ENCODE measurements around the gene GSTM1.
"Not testable (repeated sequence)": the region's sequence is repeated elsewhere in the genome, so short reads cannot be mapped to it uniquely, and the experiment has no call there.

GSTM1 gene

DNA sequence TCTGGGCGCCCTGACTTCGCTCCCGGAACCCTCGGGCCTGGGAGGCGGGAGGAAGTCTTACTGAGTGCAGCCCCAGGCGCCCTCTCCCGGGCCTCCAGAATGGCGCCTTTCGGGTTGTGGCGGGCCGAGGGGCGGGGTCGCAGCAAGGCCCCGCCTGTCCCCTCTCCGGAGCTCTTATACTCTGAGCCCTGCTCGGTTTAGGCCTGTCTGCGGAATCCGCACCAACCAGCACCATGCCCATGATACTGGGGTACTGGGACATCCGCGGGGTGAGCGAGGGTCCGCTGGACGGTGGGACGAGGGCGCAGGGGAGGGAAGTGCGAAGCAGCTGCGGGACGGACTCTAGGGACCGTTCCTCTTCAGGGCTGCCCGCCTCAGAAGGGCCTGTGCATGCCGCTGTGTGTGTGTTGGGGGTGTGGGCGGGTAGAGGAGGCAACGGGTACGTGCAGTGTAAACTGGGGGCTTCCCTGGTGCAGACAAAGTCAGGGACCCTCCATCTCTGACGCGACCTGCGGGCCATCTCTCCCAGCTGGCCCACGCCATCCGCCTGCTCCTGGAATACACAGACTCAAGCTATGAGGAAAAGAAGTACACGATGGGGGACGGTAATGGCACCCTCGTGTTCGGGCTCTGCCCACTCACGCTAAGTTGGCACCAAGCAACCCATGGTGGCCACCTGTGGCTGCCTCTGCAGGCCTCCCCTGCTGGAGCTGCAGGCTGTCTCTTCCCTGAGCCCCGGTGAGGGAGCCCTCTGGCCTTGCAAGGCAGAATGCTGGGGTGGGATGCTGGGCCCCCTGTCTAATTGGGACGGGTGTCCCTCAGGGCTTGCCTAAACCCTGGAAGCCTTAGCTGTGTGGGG is at the start of gene GSTM1:
TSS of gene GSTM1 (plus strand) at position 177 of the 859 bp plus-strand sequence. CDS start at position 234, 57 bp downstream.
- no peak for DNase-seq

DNA sequence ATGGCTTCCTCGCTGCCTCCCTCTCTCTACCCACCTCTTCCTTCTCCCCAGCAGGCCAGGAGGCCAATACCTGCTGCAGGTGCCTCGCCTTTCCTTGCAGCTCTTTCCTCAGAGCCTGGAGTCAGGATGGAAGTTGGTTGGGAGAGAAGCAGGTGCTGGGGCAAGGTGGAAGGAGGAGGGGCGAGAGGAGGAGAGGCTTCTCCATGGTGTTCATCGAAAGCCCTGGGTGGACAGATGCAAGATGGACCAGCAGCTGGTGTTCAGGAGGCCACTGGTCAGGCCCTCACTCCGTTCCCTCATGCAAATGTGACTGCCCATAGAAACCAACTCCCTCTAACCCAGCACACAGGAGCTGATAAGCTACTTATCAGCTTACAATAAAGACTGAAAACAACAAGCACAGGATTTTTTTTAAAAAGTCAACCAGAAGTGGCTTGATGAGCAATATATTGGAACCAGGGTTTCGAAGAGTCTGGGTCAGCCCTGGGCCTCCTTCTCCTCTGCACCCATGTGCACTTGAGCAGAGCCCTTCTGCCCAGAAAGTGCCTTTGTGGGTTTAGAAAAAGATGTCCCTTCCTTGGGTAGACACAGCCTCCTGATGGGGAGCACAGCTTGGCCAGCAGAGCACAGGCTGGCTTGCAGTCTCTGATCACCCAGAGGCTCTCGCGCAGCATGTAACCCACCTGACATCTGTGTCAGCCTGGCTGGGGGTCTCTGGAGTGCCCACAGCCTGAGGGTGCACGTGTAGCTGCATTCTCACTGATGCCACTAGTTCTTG is 48.4 kb upstream of the GSTM1 start:
- DNase-seq, result no peak

DNA sequence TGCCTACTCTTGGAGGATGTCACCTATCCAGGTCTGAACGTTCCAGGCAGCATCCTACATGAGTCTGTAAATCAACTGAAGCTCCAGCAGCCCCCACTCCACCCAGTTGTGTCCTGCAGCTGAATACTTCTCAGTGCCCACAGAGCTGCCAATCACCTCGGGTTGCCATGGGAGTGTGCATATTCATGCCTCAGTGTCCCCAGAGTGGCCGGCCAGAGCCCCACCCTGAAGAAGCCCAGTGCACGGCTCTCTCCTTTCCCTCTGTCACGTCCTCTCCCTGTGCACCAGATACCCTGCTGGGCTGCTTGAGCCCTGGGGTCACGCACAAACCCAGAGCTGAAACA is 47.8 kb upstream of the GSTM1 start:
- no peak for DNase-seq

DNA sequence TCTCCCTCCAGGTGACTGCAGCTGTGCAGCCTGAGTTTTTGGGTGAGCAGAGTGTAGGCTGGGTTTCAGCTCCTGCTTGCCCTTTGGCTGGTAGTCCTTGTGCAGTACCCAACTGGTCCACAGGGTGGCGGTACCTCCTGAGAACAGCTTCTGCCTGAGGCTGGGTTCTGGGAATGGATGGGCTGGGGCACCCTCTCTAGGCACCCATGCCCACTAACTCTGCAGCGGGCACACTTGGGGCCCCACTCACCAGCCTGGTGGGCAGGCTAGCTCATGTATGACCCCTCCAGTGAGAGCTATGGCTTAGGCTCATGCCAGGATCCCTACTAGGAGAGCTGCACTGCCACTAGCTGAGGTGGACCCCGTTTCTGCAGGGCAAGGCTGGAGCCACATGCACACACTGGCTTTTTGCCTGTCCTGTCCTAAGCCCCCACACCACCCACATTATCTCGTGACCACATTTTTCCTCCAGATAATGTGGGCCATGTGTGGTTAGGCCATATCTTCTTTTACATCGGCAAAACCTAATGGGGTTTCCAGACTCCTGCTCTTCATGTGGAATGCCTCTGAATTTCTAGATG is 47.2 kb upstream of the GSTM1 start:
- peak; percentile 9 for DNase-seq

DNA sequence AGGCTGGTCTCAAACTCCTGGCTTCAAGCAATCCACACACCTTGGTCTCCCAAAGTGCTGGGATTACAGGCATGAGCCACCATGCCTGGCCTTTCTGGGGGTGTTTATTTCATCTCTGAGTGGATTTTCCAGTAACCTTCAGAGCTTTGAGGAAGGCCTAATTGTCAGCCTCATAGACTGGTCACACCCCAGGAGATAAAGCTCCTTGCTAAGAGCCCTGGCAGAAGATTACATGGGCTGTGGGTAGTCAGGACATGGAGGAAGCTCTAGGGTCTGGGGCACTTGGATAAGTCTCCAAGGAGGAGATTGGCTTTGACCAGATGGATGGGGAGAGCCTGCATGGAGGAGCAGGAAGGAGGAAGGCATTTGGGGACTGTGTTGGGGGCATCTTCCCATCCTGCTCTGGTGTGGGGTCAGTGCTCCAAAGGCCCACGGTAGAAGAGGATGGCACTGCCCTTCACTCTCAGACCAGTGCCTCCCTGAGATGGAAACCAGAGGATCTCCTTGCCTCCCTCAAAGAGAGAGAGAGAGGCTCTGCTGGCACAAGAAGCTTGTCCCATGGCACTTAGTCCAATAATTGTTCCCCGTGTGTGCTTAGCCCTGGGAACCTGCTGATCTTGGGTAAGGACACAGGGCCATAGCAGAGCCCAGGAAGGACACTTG is 46.4 kb upstream of the GSTM1 start:
- no peak for DNase-seq

DNA sequence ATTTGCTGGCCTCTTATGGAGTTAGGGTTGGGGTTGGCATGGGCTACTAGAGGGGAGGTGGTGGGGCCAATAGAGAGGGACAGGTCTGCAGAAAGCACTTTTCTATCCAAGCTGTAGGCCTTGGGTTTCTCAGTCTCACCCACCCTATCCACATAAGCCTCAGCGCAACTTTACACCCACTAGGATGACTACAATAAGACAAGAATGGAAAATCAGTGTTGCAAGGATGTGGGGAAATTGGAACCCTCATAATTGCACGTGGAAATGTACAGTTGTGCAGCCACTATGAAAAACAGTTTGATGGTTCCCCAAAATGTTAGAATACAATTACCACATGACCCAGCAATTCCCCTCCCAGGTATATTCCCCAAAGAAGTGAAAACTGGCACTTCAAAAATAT is 45.8 kb upstream of the GSTM1 start:
- no peak for DNase-seq

DNA sequence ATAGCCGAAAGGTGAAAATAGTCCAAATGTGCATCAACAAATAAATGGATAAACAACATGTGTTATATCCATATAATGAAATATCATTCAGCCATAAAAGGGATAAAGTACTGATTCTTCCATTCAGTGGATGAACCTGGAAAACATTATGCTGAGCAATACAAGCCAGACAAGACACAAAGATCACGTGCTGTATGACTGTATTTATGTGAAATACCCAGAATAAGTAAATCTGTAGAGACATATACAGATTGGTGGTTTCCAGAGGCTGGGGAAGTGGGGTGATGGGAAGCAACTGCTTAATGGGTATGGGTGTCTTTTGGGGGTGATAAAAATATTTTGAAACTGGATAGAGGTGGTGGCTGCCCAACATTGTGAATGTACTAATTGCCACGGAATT is 45.0 kb upstream of the GSTM1 start:
- no peak for DNase-seq

DNA sequence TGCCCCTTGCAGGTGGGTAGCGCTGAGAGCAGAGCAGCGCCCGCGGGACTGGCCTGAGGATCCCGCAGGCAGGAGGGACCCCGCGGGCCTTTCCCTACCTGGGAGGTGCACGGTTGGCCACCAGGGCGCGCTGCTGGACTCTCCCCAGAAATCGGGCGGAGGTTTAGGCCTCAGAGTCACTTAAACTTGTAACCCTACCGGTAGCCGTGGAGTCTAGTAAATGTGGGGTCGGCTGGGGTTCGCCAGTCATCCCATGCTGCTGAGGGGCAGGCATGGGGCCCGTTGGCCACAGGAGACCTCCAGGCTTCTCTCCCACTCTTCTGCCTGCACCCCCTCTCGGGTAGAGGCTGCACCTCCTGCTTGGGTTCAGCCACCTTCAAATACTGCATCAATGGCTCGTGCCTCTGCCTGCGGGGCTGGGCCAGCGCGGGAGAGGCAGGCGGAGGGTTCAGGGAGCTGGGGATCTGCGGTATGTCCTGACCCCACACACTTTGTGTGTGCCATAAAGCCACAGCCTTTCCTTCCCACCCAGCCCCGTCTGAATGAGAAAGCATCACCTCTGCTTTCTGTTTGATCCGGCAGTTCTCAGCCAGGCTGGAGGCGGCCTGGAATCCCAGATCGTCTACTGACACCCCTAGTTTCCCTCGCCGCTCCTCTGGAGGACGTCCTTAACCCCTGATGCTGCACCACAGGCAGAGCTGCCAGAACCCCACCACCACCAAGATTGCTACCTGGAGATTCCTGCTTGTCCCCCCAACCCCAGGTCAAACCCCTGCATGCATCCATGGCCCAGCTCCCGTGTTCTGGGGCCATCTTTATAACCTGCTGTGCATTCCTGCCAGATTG is 44.0 kb upstream of the GSTM1 start:
- DNase-seq, result peak; percentile 63

DNA sequence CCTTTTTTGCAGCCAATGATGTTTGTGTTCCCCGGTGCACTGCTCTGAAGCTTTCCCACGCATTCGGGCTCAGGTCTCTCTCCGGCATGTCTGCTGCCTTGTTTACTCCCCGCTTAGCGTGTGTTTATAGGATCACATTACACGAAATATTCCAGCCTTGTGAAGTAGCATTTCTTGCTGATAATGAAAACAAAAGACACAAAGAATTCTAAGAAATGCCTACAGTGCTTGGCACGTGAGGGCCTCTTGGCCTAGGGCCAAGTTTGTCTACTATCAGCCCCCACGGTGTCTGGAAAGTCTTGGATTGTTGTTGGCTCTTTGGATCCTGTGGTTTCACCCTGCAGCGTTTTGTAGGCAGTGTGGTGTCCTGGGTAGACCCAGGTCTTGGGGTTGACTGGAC is 42.9 kb upstream of the GSTM1 start:
- no peak for DNase-seq

DNA sequence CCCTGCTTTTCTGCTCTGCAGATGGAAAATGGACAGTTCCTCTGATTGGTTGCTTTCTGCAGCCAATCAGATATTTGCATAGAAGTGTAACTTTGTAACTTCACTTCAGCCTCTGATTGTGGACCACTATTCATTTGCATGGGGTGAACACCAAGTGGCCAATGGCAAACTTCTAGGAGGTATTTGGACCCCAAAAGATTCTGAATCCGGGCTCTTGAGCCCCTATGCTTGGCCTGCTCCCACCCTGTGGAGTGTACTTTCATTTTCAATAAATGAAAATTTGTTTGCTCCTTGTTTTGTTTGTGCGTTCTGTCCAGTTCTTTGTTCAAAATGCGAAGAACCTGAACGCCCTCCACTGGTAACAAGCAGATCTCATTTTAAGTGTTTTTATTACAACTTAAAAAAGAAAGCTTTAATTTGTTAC is 38.1 kb upstream of the GSTM1 start:
- DNase-seq, result no peak

DNA sequence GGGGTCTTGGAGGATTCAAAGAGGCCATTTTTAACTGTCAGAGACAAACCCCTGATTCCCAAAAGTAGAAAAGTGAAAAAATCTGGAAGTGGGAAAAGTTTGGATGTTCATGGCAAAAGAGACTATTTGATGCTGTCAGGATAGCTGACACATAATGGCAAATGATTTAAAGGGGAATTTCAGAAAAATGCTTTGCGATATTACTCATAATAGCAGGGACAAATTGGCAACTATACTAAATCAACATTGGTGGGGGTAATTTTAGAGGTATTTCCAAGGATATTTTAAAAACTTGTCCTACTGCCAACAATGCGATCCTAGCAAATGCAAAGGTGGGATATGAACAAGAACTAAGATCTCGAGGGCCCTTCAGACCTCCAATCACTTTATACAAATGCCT is 37.0 kb upstream of the GSTM1 start:
- DNase-seq, result no peak

DNA sequence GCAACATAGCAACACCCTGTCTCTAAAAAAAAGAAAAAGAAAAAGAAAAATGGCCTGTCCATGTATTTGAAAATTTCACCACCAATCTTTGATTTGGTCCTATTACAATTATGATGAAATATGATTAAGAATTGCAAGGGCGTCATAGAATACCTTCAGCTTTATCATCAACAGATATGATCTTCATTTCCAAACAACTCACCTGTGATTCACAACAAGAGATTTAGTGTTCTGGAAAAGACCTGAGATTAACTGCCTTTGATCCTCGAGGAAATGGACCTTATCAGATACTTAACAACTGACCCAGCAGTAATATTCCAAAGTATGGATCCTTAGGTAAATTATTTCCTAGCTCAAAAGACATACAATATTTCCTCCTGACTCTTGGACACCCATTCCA is 35.2 kb upstream of the GSTM1 start:
- no peak for DNase-seq

DNA sequence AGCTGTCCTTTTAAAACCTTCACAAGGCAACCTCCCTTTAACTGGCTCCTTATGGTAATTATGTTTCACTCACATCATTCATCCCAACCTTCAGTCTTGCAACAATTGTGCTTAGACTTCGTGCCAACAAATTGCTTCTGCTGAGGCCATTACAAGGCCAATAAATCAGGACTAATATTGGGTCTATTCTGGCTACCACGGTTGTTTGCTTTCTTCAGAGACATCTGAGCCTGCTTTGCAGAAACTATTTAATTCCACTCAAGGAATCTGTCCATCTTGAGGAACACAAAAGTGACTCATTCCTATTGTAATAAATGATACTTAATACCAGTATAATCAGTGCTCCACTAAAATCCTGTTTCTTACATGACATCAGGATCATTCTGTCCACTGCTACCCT is 34.3 kb upstream of the GSTM1 start:
- DNase-seq, result no peak

DNA sequence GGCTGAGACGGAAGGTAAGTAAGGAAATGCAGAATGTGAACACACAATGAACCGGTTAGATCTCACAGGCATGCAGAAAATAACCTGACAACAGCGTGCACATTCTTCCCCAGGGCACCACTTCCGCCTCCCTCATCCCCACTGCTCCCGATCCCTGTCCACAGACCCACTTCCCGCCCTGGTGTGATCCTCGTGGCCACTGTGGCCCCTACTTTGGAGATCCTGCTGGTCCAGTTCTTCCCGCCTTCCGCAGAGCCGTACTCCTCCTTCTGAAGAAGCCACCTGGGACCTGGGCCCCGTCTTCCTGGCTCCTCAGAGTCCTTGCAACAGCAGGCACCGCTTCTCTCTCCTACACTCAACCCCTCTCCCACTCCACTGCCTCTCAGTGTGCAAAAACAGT is 33.1 kb upstream of the GSTM1 start:
- no peak for DNase-seq

DNA sequence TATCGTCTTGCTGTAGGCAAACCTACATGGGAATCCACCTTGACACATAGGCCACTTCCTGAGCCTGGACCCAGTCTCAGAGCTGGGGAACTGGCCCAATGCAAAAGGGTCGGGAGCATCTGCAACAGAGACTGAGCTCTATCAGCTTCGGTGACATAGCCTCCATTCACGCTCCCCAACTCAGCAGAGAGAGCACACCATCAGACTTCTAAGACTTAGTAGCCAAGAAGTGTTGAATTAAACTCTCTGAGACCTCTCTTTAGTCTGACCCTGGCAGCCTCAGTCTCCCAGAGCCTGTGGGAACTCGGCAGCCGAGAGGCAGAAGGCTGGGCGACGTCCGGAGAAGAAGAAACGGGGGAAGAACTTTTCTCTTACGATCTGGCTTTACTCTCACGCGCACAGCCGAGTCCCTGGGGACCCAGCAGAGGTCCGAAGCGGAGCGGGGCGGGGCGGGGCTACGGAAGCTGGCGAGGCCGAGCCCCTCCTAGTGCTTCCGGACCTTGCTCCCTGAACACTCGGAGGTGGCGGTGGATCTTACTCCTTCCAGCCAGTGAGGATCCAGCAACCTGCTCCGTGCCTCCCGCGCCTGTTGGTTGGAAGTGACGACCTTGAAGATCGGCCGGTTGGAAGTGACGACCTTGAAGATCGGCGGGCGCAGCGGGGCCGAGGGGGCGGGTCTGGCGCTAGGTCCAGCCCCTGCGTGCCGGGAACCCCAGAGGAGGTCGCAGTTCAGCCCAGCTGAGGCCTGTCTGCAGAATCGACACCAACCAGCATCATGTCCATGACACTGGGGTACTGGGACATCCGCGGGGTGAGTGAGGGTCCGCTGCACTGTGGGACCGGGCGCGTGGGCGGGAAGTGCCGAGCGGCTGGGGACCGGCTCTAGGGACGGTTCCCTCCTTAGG is 31.8 kb upstream of the GSTM1 start, which contains the start of gene GSTM4:
TSS of gene GSTM4 (plus strand) at position 485 of the 905 bp plus-strand sequence. CDS start at position 776, 291 bp downstream.
- DNase-seq, result peak; percentile 38

DNA sequence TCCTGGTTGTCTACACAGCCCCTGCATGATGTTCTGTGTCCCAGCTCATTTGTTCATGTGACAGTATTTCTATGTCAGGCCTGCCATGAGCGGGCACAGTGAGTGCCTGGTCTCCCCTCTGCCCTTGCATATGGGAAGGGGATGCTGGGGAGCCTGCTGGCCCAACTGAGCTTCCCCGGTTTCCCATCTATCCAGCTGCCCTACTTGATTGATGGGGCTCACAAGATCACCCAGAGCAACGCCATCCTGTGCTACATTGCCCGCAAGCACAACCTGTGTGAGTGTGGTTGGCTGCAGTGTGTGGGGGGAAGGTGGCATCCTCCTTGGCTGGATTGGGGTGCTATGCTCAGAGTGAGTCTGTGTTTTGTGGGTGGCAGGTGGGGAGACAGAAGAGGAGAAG is 30.2 kb upstream of the GSTM1 start:
- no peak for DNase-seq

DNA sequence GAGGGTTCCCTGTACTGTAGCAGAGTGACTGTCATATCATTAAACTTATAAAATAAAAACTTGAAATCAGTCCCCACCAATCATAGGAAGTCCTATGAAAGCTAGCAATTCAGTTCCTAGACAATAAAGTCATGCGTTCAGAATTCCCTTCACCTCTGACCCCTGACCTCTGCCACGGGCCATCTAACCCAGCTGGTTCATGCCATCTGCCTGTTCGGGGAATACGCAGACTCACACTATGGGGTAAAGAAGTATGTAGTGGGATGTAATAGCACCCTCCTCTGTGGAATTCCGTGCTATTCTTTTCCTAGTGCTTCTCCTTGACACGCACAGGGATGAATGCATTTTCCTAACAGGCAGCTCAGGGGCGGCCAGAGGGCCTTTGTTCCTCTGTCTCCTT is 29.6 kb upstream of the GSTM1 start:
- DNase-seq, result no peak

DNA sequence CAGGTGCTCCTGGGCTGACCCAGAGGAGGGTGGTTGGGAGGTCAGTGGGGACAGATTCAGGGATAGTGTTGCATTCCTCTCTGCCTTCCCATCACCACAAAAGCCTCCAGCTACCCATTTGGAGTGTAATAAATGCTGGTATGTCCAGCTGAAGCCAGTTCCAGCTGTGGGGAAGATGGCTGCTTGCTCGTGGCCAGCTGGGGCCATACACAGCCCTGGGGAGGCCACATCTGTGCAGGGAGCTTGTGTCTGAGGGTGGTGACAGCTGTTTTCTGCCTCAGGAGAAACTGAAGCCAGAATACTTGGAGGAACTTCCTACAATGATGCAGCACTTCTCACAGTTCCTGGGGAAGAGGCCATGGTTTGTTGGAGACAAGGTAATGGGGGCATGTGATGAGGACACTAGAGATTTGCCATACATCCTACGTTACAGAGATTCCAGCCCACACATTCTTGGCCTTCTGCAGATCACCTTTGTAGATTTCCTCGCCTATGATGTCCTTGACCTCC is 29.0 kb upstream of the GSTM1 start:
- DNase-seq, result no peak

DNA sequence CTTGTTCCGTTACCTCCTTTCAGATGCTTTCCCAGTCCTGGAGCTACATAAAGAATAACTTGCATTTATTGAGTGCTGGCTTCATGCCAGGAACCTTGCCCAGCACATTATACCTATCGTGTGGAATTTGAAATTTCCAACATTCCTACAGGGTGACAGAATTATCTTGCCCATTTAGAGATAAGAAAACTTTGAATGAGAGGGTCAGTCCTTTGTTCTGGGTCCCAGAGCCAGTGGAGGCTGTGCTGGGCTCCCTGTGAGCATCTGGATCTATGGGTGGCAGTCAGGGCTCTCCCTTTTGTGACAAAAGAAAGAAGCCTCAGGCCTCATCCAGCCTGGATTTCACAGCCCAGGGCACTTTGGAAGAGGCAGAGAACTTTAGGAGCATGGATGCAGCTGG is 28.5 kb upstream of the GSTM1 start:
- DNase-seq, result no peak

DNA sequence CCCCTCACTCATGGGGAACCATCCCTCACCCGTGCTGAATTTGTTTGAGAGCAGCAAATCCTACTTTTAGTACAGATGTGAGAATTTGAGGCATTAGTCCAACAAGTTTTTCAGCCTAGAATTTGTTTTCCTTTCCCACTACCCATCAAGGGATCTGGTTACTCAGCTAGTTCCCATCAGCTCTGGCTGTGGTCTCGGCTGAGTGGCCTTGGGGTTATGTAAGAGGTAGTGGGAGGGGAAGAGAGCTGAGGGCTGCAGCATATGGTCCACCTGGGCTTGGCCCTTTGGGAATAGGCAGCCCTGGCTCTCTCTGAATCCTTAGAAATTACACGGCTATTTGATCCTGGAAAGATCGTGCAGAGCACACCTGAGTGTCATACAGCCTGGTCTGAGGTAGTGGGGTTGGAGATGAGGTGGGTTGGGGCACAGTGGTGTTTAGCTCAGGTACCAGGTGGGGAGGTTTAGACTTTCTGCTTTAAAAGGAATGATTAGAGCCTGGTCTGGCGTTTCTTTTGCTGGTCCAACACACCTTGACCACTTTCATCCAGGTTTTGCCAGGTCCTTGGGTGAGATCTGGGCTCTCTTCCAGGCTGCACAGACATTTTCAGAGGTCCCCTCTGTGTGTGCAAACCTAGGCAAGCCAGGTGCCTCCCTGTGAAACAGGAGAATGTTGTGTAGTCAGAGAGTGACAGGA is 27.5 kb upstream of the GSTM1 start:
- DNase-seq, result no peak

DNA sequence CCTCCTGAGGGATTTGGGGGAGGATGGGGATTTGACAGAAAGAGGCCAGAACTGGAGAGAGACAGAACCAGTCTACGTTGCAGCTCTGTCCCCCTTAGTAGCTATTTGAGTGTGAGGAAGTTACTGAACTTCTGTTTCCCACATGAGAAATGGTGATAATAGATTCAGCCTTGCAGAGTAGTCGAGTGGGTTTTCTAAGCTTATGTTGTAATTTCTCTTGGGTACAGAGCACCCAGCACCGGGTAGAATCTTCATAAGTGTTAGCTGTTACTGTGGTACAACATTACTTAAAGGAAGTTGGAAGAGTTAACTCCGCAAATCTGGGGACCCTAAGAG is 27.0 kb upstream of the GSTM1 start:
- not testable (repeated sequence) for DNase-seq
